Measurements from ENCODE around the gene MRPL12. TPM values are rescaled to one million over a fixed set of nuclear protein-coding genes. Genes with fewer than 3 reads are reported as not detected.

Gene MRPL12
- total and polyA plus RNA-seq, 9 of the 15 experiments (the other 6 are each of a cell fraction or from before 2014, with no cell fraction given), result 0.94 to 338 (median 100) TPM

DNA sequence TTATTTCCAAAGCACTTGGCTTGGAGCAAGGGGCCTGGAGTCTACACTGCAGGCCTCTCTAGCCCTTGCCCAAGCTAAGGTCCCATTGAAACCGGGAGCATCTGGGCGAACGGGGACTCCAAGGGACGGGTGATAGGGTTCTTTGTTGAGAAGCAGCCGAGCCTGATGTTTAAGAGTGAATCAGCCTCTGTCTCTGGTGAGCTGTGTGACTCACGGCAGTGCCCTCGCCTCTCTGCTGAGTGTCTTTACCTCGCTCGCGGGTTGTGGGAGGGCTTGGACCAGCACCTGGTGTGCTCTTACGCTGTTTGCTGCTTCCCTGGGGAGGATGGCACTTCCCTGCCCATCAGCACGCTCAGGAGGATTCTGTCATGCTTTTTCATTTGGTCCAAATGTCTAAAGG is 18.1 kb upstream of the MRPL12 start:
- peaks cover 55% of the 10 kb centered on the region for H3K79me2 ChIP-seq (ENCODE audit: control insufficient read depth, insufficient read depth, low read length)
- no TSS peak for BruUV-seq (replicated peaks)

More for the DNA sequence above, 18.1 kb upstream of the MRPL12 start:
- POLR2A ChIA-PET, result interaction anchor here (0.5 to 3.5 kb wide), 10 partner anchors 9 to 160 kb away, joined by 3 to 39 read pairs (median 4); partner anchors contain the start of gene MRPL12
- Histone ChIP-seq H3K36me3 (ENCODE audit: control insufficient read depth, insufficient read depth, low read length) (peaks cover 65% of the 10 kb centered on the region; the same call in 2 of the 3 replicates), H3K4me1 (replicated peaks in 1 of 2; ENCODE audit: control insufficient read depth in 2 of 2, insufficient read depth in 2 of 2, low read length in 2 of 2) (peaks cover 13 to 70% of the 10 kb centered on the region in 2 experiments), H2AFZ (ENCODE audit: low read depth, low read length) (no peak overlapping the region), H3K9me3 (replicated peaks; ENCODE audit: control insufficient read depth, insufficient read depth, low read depth, low read length) (no peaks in the 10 kb centered on the region), H3K27ac (ENCODE audit: extremely low read depth, low read depth, low read length) (peak overlapping the region; percentile 95; the same call in 2 of the 3 replicates), H3K27me3 (ENCODE audit: control insufficient read depth in 2 of 2, insufficient read depth in 2 of 2, low read length in 2 of 2) (no peaks in the 10 kb centered on the region), H3K9ac (ENCODE audit: insufficient read depth in 1 of 2, low read depth in 2 of 2, low read length in 2 of 2) (peak overlapping the region; percentile 94 to 96), H3K4me2 (ENCODE audit: insufficient read depth, low read length) (peak overlapping the region; percentile 96), H3K9me1 (ENCODE audit: control insufficient read depth, insufficient read depth, low read length) (peaks cover 9% of the 10 kb centered on the region), H3K4me3 (peak overlapping the region; percentile 96), H4K20me1 (replicated peaks; ENCODE audit: control insufficient read depth, insufficient read depth, low read length) (peaks cover 16% of the 10 kb centered on the region; the same call in 1 of the 2 replicates)
- in situ Hi-C loops (cut with MboI) (no loop called here), intact Hi-C loops (cut with micrococcal nuclease) (no loop called here)
- CTCF ChIA-PET (ENCODE audit: low intra/inter-chr PET ratio), result no interaction called here
- ATAC-seq (no peak), FAIRE-seq (peak; percentile 75), DNase-seq (ENCODE audit: extremely low read depth in 1 of 4, low spot score in 3 of 4) (peak in 1 of 4 experiments; percentile 35)
- TF ChIP-seq, protein P1, sequence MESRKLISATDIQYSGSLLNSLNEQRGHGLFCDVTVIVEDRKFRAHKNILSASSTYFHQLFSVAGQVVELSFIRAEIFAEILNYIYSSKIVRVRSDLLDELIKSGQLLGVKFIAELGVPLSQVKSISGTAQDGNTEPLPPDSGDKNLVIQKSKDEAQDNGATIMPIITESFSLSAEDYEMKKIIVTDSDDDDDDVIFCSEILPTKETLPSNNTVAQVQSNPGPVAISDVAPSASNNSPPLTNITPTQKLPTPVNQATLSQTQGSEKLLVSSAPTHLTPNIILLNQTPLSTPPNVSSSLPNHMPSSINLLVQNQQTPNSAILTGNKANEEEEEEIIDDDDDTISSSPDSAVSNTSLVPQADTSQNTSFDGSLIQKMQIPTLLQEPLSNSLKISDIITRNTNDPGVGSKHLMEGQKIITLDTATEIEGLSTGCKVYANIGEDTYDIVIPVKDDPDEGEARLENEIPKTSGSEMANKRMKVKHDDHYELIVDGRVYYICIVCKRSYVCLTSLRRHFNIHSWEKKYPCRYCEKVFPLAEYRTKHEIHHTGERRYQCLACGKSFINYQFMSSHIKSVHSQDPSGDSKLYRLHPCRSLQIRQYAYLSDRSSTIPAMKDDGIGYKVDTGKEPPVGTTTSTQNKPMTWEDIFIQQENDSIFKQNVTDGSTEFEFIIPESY (CRISPR knock-in tag; IDR thresholded peaks at IDR 0.05), result peak; percentile 82
- TF ChIP-seq BRD9 (IDR thresholded peaks at IDR 0.05; ENCODE audit: low read depth, partially characterized antibody) (peak; percentile 95), HNRNPH1 (optimal IDR thresholded peaks at IDR 0.05; ENCODE audit: low read depth, low read length) (no peak)
- 42% methylated on average over 12 of the region's 12 CpGs for WGBS (ENCODE audit: insufficient coverage, low coverage, missing lambda C conversion rate)
